KG1 (cell line): Measurements from ENCODE around the gene BCL2L12.

ENCODE experiments used
- DNase-seq: peaks from one replicate; lab custom pipeline; 2025; lab: John Stamatoyannopoulos, UW

The BCL2L12 gene

DNA sequence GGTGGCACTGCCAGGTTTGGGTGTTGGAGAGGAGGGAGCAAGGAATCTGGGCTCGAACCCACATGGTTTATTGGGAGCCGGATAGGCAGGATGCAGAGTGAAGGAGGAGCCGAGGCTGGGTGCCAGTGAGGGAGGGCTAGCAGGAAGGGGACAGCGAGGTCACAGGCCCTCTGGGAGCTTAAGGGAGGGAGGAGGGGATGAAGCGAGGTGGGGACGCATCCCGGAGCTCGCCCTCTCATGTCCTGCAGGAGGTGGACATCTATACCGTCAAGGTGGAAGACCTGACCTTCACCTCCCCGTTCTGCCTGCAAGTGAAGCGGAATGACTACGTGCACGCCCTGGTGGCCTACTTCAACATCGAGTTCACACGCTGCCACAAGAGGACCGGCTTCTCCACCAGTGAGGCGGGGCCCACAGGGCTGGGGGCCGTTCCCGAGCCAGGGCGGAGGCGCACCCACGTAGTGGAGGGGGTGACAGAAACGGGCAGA, 20.2 kb downstream of the BCL2L12 start:
- no peak for DNase-seq

- no peak for DNase-seq
Measured at GRCh38 chr19:49686503-49687088, 20.9 kb downstream of the BCL2L12 start.

DNA sequence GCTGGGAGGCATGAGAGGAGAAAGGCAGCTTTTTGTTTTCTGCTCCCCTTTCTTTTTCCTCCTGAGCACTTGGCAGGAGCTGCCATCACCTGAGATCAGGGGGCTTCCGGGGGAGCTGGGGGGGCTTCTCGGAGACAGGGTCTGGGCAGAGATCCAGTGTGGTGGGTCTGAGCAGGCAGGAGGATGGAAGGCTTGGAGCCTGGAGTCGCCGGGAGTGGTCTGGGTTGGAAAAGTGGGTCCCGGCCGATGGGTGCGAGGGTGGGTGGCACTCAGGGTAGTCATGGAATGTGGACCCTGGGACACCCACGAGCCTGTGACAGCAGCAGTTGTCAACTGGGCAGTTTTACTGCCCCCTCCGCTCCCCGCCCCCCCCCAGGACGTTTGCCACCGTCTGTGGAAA, 21.4 kb downstream of the BCL2L12 start:
- DNase-seq = no peak

DNA sequence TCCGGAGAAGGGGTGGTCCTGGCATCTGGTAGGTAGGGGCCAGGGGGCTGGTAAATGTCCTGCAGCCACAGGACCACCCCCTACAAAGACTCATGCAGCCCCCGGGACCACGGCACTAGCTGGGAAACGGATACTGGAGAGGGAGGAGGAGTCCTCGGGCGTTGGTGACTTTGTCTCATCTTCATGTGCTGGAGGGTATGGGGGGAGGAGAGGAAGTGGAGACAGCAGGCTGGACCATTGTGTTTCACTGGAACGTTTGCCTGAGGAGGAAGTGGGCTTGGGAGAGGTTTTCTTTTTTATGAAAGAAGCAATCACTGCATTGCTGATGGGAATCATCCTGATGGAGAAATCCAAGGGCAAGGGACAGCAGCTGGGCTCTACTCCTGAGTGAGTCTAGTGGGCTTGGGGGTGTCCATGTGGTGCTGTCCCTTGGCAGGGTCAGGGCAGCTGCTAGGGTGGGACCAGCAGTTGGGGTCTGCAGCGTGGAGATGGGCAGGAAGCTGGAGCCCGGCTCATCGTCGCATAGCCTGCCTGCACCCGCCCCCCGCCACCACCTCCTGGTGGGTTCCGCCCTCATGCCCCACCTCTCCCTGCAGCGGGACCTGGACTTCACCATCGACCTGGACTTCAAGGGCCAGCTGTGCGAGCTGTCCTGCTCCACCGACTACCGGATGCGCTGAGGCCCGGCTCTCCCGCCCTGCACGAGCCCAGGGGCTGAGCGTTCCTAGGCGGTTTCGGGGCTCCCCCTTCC, 22.0 kb downstream of the BCL2L12 start:
- no peak for DNase-seq

GRCh38 chr19:49688531-49689132, 22.9 kb downstream of the BCL2L12 start:
- no peak for DNase-seq

DNA sequence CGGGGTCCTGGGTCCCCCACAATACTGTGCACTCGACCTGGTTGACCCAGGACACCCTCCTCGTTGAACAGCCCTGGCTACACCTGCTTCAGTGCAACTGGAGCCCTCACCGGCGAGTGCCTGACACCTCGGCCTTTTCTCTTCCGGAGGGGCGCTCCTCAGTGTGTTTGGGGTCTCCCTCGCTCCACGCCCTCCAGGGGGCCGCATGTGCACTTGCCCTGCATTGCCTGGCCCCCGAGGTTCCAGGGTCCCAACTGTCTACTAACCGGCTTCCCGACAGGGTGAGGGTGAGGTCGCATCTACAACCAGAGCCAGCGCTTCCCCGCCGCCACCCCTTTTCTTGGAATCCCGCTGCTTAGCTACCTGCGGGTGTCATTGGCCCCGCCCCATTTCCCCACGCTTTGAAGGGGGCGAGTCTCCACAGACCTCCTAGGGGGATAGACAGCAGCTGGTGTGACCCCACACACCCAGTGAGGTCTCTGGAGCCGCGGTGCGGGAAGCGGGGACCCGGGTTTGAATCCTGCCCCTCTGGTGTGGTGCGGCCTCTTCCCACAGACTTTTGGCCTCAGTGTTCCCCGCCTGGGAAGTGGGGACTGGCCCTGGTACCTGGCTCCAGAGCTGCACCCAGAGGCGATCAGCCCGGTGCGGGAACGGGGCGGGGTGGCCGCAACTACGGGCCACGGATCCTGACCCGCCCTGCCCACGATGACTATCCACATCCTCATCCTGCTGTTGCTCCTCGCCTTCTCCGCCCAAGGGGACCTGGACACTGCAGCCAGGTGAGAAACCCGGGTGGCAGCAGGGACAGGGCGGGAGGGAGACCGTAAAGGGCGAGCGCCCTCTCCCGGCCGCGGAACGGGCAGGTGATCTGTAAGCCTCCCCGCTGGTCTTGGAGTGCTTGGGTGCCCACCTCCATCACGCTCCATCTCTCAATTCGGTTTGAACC, 23.7 kb downstream of the BCL2L12 start, which contains the start of gene ADM5:
TSS of gene ADM5 (plus strand) at position 462 of the 946 bp plus-strand sequence. CDS start at position 706, 244 bp downstream.
- DNase-seq = no peak

DNA sequence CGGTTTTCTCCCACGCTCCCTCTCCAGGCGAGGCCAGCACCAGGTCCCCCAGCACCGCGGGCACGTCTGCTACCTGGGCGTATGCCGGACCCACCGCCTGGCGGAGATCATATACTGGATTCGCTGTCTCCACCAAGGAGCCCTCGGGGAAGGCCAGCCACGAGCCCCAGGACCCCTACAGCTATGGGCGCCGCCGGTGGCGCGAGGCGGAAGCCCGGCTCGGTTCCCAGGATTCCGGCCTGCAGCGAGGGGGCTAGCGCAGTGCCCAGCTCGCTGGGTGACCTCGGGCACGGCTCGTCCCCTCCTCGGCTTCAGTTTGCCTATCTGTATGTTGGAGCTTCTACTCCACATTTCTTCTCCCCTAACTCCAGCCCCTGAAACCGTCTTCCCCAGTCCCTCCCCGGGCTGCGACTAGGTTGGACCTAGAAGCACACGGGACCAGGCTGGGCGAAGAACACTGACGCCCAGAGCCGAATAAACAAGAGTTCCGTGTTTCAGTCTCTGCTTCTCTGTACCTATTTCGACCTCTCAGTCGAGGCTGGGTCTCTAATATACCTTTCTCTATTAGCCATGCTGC, 24.4 kb downstream of the BCL2L12 start:
- DNase-seq = no peak

DNA sequence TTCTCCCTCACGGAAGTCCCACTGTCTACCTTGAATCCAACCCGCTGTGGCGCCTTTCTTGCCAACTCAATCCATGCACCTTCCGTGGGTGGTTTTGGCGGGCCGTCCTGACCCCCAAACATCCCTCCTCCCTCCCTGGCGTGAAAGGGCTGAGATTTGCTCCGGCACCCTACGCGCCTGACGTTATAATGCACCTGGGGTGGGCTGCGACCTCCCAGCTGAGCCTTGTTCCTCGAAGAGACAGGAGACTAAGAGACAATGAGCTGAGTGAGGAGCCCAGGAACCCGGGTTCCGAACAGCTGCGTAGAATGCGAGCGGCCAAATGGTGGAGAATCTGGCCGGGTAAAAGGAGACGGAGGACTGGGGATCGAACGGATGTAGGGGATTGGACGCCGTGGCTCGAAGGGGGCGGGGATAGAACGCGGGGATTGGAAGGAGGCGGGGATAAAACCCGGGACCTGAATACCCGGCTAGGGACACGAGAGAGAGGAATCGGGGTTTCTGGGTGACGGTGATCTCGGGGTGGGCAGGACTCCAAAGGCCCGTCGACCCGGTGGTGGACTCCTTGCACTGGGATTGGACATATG, 25.0 kb downstream of the BCL2L12 start, which contains the start of gene CPT1C:
TSS of gene CPT1C (plus strand) at position 461 of the 587 bp plus-strand sequence. CDS start 1,137 bp downstream, outside the sequence.
- DNase-seq = no peak

DNA sequence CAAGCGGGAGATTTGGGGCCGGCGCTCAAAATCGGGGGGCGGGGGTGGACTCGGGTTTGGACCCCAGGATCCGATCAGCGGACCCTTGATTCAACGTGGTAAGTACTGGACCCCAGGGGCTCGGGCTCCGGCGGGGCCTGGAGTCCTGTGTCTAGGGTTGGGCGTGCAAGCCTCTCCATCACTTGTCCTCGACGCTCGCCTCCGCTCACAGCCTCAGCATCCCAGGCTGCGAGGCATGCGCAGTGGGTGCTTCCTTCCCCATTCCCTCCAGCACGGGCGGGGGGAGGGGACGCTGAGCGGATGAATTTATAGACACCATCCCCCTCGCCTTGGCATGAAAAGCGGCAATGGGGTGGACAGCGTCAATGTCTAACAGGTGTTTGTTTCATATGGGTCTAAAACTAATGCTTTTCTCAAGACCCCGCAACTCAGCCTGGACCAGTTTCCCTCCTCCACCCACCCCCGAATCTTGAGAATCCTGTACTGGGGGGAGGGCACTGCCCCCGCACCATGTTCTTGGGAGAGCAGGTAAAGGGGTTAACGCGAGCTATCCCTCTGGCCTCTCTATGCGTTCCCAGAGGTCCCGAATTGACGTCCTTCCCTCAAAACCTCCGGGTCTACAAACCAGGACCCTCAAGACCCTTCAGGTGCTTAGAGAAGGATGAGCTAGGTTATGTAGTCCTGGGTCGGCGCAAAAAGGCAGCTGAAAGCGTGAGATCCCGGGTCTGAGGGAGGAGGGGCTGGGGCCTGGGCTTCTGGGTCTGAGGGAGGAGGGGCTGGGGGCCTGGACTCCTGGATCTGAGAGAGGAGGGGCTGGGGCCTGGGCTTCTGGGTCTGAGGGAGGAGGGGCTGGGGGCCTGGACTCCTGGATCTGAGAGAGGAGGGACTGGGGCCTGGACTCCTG, 25.8 kb downstream of the BCL2L12 start:
- no peak for DNase-seq

- DNase-seq = no peak
Measured at GRCh38 chr19:49692147-49692506, 26.4 kb downstream of the BCL2L12 start.

GRCh38 chr19:49696115-49696514, 30.4 kb downstream of the BCL2L12 start:
- DNase-seq = no peak

- no peak for DNase-seq
Measured at GRCh38 chr19:49696865-49697264, 31.1 kb downstream of the BCL2L12 start.

DNA sequence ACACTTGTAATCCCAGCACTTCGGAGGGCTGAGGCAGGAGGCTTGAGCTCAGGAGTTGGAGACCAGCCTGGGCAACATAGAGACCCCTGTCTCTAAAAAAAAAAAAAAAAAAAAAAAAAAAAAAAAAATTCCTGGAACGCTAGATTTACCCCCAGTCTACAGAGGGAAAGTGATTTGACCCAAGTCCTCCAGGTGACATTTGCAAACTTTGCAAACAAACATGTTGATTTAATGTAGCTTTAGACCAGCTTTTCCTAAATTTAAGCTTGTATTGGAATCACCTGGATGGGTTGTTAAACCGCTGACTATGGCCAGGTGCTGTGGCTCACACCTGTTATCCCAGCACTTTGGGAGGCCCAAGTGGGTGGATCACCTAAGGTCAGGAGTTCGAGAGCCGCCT, 33.6 kb downstream of the BCL2L12 start:
- no peak for DNase-seq

DNA sequence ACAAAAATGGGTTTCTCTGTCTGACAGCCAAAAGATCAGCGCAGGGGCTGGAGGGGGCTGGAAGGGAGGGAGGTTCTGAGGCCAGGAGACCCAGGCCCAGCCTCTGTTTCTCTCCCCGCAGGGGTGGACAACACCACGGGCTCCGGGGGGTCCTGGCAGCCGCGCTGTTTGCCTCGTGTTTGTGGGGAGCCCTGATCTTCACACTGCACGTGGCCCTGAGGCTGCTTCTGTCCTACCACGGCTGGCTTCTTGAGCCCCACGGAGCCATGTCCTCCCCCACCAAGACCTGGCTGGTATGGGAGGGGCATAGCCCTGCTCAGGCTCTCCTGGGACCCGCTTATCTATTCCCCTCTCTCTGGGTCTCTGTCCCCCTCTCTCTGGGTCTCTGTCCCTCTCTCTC, 34.8 kb downstream of the BCL2L12 start:
- DNase-seq = no peak

- no peak for DNase-seq
Measured at GRCh38 chr19:49701271-49701786, 35.6 kb downstream of the BCL2L12 start.

DNA sequence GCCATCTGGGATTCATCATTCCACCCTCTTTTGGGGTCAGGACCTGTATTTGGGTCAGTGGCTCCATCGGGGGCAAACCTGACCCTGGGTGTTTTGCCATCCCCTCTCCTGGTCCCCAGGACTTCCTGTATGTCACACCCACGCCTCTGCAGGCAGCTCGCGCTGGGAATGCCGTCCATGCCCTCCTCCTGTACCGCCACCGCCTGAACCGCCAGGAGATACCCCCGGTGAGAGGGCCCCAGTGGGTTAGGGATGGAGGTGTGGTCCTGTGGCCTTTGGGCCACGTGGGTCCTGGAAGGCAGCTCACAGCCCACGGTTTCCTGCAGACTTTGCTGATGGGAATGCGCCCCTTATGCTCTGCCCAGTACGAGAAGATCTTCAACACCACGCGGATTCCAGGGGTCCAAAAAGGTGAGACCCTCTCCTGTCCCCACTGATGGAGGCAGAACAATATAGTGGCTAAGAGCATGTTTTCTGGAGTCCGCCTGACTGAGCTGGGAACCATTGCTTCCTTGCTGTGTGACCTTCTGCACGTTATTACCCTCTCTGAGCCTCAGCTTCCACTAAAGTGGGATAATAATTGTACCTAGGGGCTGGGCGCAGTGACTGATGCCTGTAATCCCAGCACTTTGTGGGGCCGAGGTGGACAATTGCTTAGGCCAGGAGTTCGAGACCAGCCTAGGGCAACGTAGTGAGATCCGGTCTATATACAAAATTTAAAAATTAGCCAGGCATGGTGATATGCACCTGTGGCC, 39.3 kb downstream of the BCL2L12 start:
- no peak for DNase-seq

GRCh38 chr19:49705919-49706318, 40.2 kb downstream of the BCL2L12 start:
- no peak for DNase-seq

- DNase-seq = no peak
Measured at GRCh38 chr19:49710372-49710951, 44.7 kb downstream of the BCL2L12 start.

- no peak for DNase-seq
Measured at GRCh38 chr19:49712397-49712859, 46.7 kb downstream of the BCL2L12 start.
